ENCODE results near the gene COPS9. TPM values are rescaled to one million over a fixed set of nuclear protein-coding genes. Genes with fewer than 3 reads are reported as not detected.
A peak's percentile ranks its signal among the peaks of the same experiment; 100 is the strongest.

Gene COPS9
- polyA plus RNA-seq, 3 donors = 77.0 to 96.9 (median 94.3) TPM

GRCh38 chr2:240155745-240156390 lies 19.8 kb upstream of the COPS9 start:
- DNase-seq = no peak

- no peak for DNase-seq
These were observed 19.1 kb upstream of the COPS9 start for GRCh38 chr2:240155048-240155744.

GRCh38 chr2:240154606-240155005 lies 18.5 kb upstream of the COPS9 start:
- DNase-seq = no peak

- DNase-seq = no peak
These were observed 17.3 kb upstream of the COPS9 start for GRCh38 chr2:240153418-240153817.

- no peak for DNase-seq
These were observed 15.4 kb upstream of the COPS9 start for GRCh38 chr2:240151477-240152031.

- no peak for DNase-seq
These were observed 14.1 kb upstream of the COPS9 start for GRCh38 chr2:240149943-240150784.

GRCh38 chr2:240147911-240148587 lies 11.9 kb upstream of the COPS9 start:
- no peak for DNase-seq

- DNase-seq = no peak
These were observed 11.3 kb upstream of the COPS9 start for GRCh38 chr2:240147382-240147781.

- DNase-seq = no peak
These were observed 10.6 kb upstream of the COPS9 start for GRCh38 chr2:240146627-240147278.

GRCh38 chr2:240146141-240146561 lies 10.0 kb upstream of the COPS9 start:
- no peak for DNase-seq

GRCh38 chr2:240145461-240145860 lies 9.4 kb upstream of the COPS9 start:
- no peak for DNase-seq

GRCh38 chr2:240144649-240145261 lies 8.7 kb upstream of the COPS9 start:
- no peak for DNase-seq

- DNase-seq = peak; percentile 42
These were observed 7.9 kb upstream of the COPS9 start for GRCh38 chr2:240143801-240144648.

- DNase-seq = no peak
These were observed 7.2 kb upstream of the COPS9 start for GRCh38 chr2:240143276-240143675.

- DNase-seq = no peak
These were observed 6.8 kb upstream of the COPS9 start for GRCh38 chr2:240142859-240143258.

- DNase-seq = no peak
These were observed 6.2 kb upstream of the COPS9 start for GRCh38 chr2:240142256-240142775.

- DNase-seq = no peak
These were observed 5.6 kb upstream of the COPS9 start for GRCh38 chr2:240141736-240142135.

- no peak for DNase-seq
These were observed 4.8 kb upstream of the COPS9 start for GRCh38 chr2:240140920-240141319.

GRCh38 chr2:240140511-240140910 lies 4.4 kb upstream of the COPS9 start, which contains the start of gene OTOS:
Gene OTOS, minus strand, starts transcription at chr2:240140658. Its CDS starts 332 bp downstream, at chr2:240140326.
- no peak for DNase-seq
